GM18951 (cell line): Measurements from ENCODE around the gene SNX4.
"Not testable (repeated sequence)": the region's sequence is repeated elsewhere in the genome, so short reads cannot be mapped to it uniquely, and the experiment has no call there.

Experiments used
- POLR2A ChIP-seq: IDR thresholded peaks from 4 replicates; pipeline ENCODE4 v1.6.1; 2011; ENCODE audit warnings: mild to moderate bottlenecking; ENCODE audit not compliant: insufficient read length, insufficient read depth; ENCODE audit errors: extremely low read depth
- in situ Hi-C: fragments of 300-500 bp; cut with MboI; formaldehyde crosslinking; loops from one replicate; pipeline ENCODE4 v1.12.0; 2022; ENCODE audit warnings: low sequenced_read_pairs, mixed read lengths, inconsistent platforms; ENCODE audit not compliant: unreplicated experiment

The SNX4 gene

DNA sequence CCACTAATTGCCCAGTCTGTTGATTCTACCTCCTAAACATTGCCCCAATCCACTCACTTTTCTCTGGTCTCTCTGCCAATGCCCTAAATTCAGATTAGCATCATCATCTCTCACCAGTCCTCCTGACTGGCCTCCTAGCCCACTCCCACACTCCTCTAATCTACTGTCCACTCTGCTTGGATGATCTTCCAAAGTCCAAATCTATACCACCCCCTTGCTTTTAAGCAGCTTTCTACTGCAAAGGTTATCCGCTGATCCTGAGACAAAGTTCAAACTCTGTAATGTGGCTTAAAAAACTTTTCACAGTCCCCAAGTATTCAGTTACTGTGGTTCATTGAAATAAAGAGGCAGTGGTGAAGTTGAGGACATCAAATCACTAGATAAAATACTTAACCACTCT, 37.6 kb downstream of the SNX4 start:
- no peak for TF ChIP-seq POLR2A
- in situ Hi-C loops: no loop called here

DNA sequence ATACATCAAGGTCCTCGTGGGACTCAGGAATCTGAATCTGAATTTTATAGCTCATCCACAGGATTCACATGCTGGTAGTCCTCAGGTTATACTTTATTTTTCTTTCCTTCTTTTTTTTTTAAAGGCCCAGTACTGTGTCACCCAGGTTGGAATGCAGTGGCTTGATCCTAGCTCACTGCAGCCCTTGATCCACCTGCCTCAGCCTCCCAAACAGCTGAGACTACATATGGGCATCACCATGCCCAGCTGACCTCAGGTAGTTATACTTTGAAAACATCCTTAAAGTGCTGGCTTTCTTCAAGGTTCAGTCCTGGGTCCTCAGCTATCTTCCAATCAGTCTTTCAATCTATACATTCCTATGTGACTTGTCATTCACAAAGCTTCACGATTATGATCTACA, 38.2 kb downstream of the SNX4 start:
- in situ Hi-C loops: no loop called here
- no peak for TF ChIP-seq POLR2A

DNA sequence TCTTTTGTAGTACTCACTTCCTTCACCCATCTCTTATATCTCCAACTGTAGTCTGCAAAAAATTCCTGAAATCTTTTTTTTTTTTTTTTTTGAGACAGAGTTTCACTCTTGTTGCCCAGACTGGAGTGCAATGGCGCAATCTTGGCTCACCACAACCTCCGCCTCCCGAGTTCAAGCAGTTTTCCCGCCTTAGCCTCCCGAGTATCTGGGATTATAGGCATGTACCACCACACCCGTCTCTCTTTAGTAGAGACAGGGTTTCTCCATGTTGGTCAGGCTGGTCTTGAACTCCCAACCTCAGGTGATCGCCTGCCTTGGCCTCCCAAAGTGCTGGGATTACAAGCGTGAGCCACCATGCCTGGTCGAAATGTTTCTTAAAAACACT, 38.6 kb downstream of the SNX4 start:
- in situ Hi-C loops: not testable (repeated sequence)

DNA sequence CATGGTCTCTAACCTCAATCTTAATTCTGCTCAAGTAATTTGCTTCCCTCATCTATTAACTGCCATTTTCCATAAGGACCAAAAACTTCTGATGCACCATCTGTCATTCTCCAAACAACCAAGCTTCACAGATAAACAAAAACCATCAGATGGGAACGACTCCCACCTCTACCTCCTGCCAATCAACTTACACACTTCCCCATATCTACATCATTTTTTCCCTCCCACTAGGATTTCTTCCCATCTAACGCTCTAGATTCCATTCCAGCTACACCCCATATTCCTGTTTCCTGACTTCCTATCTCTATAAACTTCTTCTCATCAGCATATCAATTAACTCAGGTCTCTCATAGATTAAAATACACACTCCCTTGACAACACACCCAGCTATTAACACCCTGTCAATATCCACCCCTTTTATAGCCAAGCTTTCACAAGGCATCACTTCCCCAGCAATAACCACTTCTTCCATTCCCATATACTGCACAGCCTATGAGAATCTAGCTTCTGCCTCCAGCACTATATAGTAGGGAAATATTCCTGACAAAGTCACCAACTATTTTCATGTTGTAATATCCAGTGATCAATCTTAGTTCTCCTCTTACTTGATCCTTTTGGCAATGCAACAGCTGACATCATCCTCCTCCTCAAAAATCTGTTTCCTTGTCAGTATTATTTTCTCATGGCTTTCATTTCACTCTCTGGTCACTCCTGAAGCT, 39.2 kb downstream of the SNX4 start:
- in situ Hi-C loops: no loop called here
- no peak for TF ChIP-seq POLR2A

DNA sequence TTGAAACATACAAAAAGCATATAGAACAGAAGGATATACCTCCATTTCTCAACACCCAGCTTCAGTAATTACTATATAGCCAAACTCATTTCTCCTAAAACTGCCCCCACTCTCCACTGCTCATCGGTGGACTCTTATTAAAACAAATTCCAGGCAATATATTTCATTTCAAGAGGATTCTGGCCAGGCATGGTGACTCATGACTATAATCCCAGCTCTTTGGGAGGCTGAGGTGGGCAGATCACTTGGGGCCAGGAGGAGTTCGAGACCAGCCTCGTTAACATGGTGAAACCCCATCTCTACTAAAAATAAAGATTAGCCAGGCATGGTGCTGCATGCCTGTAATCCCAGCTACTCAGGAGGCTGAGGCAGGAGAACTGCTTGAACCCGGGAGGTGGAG, 40.9 kb downstream of the SNX4 start:
- in situ Hi-C loops: no loop called here
- TF ChIP-seq POLR2A: no peak

DNA sequence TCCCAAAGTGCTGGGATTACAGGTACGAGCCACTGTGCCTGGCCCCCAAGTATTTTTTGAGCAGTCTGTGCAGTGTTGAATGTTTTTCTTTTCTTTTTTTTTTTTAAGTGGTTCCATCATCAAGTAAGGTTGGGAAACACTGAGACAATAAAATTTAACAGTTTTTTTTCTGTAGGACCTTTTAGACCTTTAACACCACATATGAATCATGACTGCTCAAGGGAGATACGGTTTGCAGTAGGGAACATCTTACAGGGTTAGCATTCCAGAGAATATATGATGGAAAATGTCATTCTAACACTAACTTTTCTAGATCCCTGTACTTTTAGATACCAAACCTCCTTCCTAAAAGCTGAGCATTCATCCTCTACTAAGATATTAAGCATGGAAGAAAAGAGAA, 41.7 kb downstream of the SNX4 start:
- in situ Hi-C loops: no loop called here
- TF ChIP-seq POLR2A: no peak

DNA sequence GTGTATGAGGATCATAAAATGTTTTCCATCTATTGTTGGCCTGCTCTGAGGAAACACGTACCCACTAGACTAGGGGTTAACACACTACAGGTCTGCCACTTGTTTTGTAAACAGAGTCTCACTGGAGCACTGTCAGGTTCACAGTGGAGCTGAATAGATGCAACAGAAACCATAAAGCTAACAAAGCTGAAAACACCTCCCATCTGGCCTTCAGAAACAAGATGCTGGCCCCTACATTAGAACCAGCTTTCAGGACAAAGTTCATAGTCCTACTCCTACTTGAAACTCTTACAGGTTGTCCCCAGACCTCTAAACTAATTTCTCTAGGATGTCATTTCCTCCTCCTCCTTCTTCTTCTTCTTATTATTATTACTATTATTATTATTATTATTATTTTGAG, 42.3 kb downstream of the SNX4 start:
- in situ Hi-C loops: no loop called here
- no peak for TF ChIP-seq POLR2A

DNA sequence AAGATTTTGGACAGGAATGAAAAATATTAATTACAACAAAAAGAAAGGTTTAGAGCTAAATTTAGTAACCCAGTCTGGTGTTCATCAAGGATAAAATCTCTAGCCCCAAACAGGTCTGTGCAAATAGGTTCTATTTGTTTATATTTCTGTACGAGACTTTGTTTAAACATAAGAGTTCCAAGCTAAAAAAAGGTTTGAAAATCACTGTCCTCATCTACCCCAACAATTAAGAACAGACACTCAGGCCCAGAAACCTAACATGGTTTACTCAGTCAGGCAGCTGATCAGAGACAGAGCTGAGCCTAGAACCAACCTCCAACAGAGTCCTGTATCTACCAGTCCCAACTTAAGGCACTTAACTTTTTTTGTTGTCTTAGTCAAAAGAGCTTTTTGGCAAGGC, 49.3 kb downstream of the SNX4 start:
- no peak for TF ChIP-seq POLR2A
- in situ Hi-C loops: no loop called here

DNA sequence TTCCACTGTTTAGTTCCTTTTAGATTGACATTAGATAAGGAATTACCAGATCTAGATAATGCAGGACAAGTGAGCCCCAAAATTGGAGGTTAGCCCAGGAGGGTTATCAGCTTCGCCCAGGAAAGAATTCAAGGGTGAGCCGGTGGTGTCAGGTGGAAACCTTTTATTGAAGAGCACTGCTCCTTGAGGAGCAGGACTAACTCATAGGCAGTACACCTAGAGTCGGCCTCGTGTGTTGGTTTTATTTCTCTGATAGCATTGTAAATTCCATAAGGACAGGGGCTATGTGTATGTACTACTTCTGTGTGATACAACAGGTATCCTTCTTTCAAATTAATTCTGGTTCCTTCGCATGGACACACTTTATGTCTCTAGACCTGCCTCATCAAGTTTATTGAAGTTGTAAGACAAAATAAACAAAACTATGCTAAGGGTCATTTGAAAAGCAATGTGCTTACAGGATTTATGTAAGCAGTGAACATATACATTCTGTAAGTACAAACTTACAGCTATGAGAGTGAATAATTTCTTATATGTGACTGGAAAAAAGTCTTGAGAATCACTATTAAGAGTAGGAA, 57.2 kb downstream of the SNX4 start:
- TF ChIP-seq POLR2A: no peak
- in situ Hi-C loops: no loop called here

DNA sequence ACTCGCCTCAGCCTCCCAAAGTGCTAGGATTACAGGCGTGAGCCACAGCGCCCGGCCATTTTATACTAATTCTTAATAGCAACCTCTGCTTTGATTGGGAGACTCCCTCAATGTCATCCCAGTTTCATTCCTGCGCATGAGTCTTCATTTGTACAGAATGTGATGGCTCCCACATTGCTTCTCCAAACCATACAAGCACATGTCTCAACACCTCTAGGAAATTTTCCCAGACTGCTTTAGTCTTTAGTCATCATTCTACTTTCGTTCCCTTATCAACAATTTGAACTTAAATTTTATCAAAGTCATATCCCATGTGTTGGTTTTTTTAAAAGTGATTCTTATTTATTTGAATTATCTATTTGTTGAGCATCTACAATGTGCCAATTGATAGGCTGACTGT, 58.1 kb downstream of the SNX4 start:
- in situ Hi-C loops: no loop called here
- no peak for TF ChIP-seq POLR2A

DNA sequence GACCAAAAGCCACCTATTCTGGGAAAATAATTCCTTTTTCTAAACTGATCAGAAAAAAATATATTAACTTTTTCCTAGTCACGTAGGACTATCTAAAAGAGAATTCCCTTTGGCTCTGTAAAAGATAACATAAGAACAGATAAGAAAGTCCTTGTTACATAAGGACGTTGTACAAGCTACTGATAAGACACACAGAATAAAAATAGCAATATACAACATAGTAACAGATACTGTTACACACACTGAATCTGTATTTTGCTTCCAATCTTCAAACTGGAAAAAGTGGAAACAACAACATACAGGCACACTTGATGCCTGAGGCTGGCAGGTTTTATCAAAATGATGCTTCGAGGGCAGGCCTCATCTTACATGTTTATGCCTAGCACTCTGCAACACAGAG, 59.8 kb downstream of the SNX4 start:
- TF ChIP-seq POLR2A: no peak
- in situ Hi-C loops: no loop called here

DNA sequence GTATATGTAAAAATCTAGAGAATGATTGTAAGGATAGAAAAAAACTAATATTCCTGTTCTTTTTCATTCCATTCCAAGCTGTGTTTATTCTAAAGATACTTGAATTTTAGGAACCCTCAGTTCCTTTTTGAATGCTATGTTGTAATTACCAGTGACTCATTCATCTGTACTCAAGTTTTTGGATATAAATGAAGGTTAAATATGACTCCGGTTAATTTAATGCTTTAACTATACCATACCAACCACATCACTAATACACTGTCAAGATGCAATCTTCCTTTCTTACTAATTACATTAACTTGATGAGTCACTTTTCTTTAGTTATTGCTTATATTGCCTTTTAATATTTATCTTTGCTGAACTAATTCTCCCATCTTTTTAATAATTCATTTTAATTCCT, 76.1 kb downstream of the SNX4 start:
- in situ Hi-C loops: no loop called here
- no peak for TF ChIP-seq POLR2A

DNA sequence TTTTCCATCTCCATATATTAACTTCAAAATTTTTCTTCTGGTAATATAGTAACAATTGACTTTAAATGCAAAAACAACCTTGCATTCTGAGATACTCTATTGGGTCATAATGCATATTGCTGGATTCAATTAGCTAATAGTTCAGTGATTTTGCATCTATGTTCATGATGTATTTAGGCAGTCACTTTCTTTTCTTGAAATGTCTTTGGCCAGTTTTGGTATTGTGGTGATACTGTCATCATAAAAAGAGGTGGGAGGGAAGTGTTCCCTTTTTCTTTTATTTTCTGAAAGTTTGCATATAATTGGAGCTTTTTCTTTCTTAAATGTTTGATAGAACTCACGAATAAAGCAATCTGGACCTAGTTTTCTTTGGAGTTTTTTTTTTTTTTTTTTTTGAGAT, 77.5 kb downstream of the SNX4 start:
- in situ Hi-C loops: no loop called here
- TF ChIP-seq POLR2A: no peak

DNA sequence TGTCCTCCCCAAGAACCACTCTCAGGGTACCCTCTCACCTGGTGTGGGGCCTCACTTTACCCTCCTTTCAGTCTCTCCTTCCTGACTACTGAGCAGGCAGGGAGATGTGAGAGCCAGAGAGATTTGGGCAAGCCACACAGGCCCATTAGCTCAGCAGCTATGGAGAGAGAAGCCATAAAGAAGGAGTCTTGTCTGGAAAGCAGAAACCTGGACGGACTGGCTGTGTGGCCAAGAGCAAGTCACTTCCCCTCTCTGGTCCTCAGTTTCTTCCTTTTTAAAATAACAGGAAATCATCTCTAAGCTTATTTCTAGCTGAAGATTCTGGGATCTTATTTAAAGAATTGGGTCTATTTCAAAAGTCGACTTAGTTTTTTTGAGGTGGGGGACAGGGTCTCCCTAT, 79.0 kb downstream of the SNX4 start:
- no peak for TF ChIP-seq POLR2A
- in situ Hi-C loops: no loop called here

DNA sequence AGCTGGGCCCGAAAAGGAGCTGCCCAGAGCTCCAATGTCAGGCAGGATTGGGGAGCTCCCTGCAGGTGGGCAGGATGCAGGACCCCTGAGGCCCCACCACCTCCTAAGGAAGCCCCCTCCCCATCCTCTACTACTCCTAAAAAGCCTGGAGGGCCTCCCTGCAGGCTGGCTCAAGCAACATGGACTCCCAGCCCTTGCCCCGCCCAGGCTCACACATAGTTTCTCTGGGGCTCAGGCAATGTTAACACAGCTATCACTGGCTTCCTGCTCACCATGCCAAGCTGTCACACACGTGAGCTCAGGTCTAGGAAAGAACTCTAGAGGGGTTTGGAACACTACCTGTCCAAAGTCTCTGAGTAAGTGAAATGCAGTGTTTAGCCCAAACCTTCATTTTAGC, 79.4 kb downstream of the SNX4 start:
- no peak for TF ChIP-seq POLR2A
- in situ Hi-C loops: no loop called here
